Panc1 (cell line): ENCODE measurements around the gene HABP4. TPM values are rescaled to one million over a fixed set of nuclear protein-coding genes. Genes with fewer than 3 reads are reported as not detected.
A peak's percentile ranks its signal among the peaks of the same experiment; 100 is the strongest.

Source experiments
- ATAC-seq: fragments of 200-7000 bp; cut with Tn5 transposase; 2 replicates; pipeline ENCODE4 v1.9.1; 2020; ENCODE audit warnings: mild to moderate bottlenecking, moderate library complexity
- BruUV-seq: library from RNA; stranded (reverse); fragments of 400-500 nt; replicated peaks from 2 replicates; lab custom pipeline; 2021; lab: Mats Ljungman, UMichigan
- CTCF ChIA-PET: fragments of 300-600 bp; sonication (Branson Sonifier 250); formaldehyde crosslinking; loops from one replicate; lab custom pipeline; 2022; ENCODE audit warnings: antibody characterized with exemption; lab: Charles Lee
- POLR2A ChIA-PET: fragments of 300-600 bp; sonication (Branson Sonifier 250); formaldehyde crosslinking; loops from one replicate; lab custom pipeline; 2022; ENCODE audit warnings: antibody characterized with exemption; lab: Charles Lee
- DNase-seq: peaks from one replicate; pipeline ENCODE4 v3.0.0-alpha.2; 2010; ENCODE audit warnings: low read depth, low spot score
- H3K27ac ChIP-seq: 2 replicates; pipeline ENCODE4 v1.5.1; 2011; ENCODE audit warnings: mild to moderate bottlenecking, low read length, inconsistent platforms
- H3K27me3 ChIP-seq: fragments of 200-500 bp; sonication (Bioruptor generic); 2 replicates; pipeline ENCODE4 v1.6.0; 2014; ENCODE audit warnings: low read length, inconsistent platforms; ENCODE audit not compliant: control insufficient read depth, insufficient read depth
- H3K36me3 ChIP-seq: fragments of 200-500 bp; sonication (Bioruptor generic); 2 replicates; pipeline ENCODE4 v1.5.1; 2014; ENCODE audit warnings: inconsistent platforms, mild to moderate bottlenecking, low read length, moderate library complexity; ENCODE audit not compliant: control insufficient read depth, insufficient read depth
- H3K4me1 ChIP-seq: 2 replicates; pipeline ENCODE4 v1.5.1; 2011; ENCODE audit warnings: inconsistent platforms, mild to moderate bottlenecking, low read length, moderate library complexity; ENCODE audit not compliant: control insufficient read depth, insufficient read depth
- H3K4me3 ChIP-seq, 2 experiments: 2 replicates each; pipeline ENCODE4 v1.5.1; 2011 to 2012; ENCODE audit warnings: low read depth in 2 of 2, low read length in 2 of 2, mild to moderate bottlenecking in 2 of 2, inconsistent platforms in 1 of 2, moderate library complexity in 1 of 2
- H3K9me3 ChIP-seq: fragments of 200-500 bp; sonication (Bioruptor generic); 2 replicates; pipeline ENCODE4 v1.5.1; 2014; ENCODE audit warnings: low read depth, mild to moderate bottlenecking, inconsistent platforms, low read length, moderate library complexity; ENCODE audit not compliant: control insufficient read depth, insufficient read depth
- CTCF ChIP-seq: fragments of 450-650 bp; IDR thresholded peaks from 2 replicates; pipeline ENCODE4 v1.5.1; 2017; ENCODE audit warnings: mild to moderate bottlenecking
- POLR2AphosphoS5 ChIP-seq: IDR thresholded peaks from 2 replicates; pipeline ENCODE4 v1.6.1; 2012; ENCODE audit warnings: mild to moderate bottlenecking, low read depth, low read length, moderate library complexity
- REST ChIP-seq, 2 experiments: IDR thresholded peaks; 2 replicates each; pipeline ENCODE4 v1.6.1; 2011 to 2012; ENCODE audit warnings: low read depth in 2 of 2, control low read depth in 1 of 2, low read length in 1 of 2, mild to moderate bottlenecking in 1 of 2, moderate library complexity in 1 of 2; ENCODE audit not compliant: insufficient read depth in 1 of 2
- SIN3A ChIP-seq: IDR thresholded peaks from 2 replicates; pipeline ENCODE4 v1.6.1; 2012; ENCODE audit warnings: low read depth, mild to moderate bottlenecking, low read length, moderate library complexity, borderline replicate concordance; ENCODE audit not compliant: insufficient read depth
- TCF7L2 ChIP-seq: IDR thresholded peaks from 2 replicates; pipeline ENCODE4 v1.6.1; 2011; ENCODE audit warnings: mild to moderate bottlenecking, low read depth, low read length, inconsistent platforms
- in situ Hi-C: cut with HindIII; loops from 2 replicates; pipeline ENCODE4 v1.10.0; 2016; ENCODE audit warnings: low sequenced_read_pairs, low pct_unique_long_range_greater_than_20kb
- intact Hi-C: fragments of 100-400 bp; cut with micrococcal nuclease; formaldehyde crosslinking; loops from one replicate; pipeline ENCODE4 v1.10.0; 2022; ENCODE audit not compliant: unreplicated experiment
- total RNA-seq: library from RNA; stranded (reverse); gene quantifications from one replicate; pipeline ENCODE4 v1.2.1, GENCODE V29; 2021; ENCODE audit not compliant: unreplicated experiment

Gene HABP4
- total RNA-seq, 1 experiment from 2014 or later: 32.3 TPM

- CTCF ChIA-PET: no interaction called here
- no peak for ATAC-seq
Measured at GRCh38 chr9:96461336-96461735, 11.4 kb downstream of the HABP4 start.

GRCh38 chr9:96462541-96462940 lies 12.6 kb downstream of the HABP4 start:
- no TSS peak for BruUV-seq
- ChIA-PET CTCF (interaction anchor here (0.6 kb wide), 1 partner anchor 209 kb away, joined by 3 read pairs; no protein-coding TSS in a partner anchor), POLR2A (no interaction called here)
- no peaks in the 10 kb centered on the region for H3K27me3 ChIP-seq
- intact Hi-C loops (no loop called here), in situ Hi-C loops (no loop called here)
- no peak overlapping the region for H3K27ac ChIP-seq
- no peaks in the 10 kb centered on the region for H3K4me1 ChIP-seq
- no peak for ATAC-seq
- H3K4me3 ChIP-seq: no peak overlapping the region
- H3K9me3 ChIP-seq: no peaks in the 10 kb centered on the region
- DNase-seq: no peak
- peaks cover 2% of the 10 kb centered on the region for H3K36me3 ChIP-seq
- TF ChIP-seq CTCF (no peak), REST (IDR thresholded peaks at IDR 0.05; ENCODE audit: insufficient read depth in 1 of 2, low read depth in 2 of 2, low read length in 1 of 2) (no peak), POLR2AphosphoS5 (no peak), SIN3A (no peak), TCF7L2 (no peak)

More at GRCh38 chr9:96461336-96461735, 11.4 kb downstream of the HABP4 start:
- in situ Hi-C loops (no loop called here), intact Hi-C loops (no loop called here)
- no peak for DNase-seq
- no peaks in the 10 kb centered on the region for H3K27me3 ChIP-seq
- BruUV-seq: TSS peak; percentile 46
- TF ChIP-seq POLR2AphosphoS5: no peak
- H3K27ac ChIP-seq: no peak overlapping the region
- H3K36me3 ChIP-seq: peaks cover 2% of the 10 kb centered on the region
- POLR2A ChIA-PET: no interaction called here
- H3K4me1 ChIP-seq: no peaks in the 10 kb centered on the region
- H3K4me3 ChIP-seq: no peak overlapping the region
- no peaks in the 10 kb centered on the region for H3K9me3 ChIP-seq

GRCh38 chr9:96464426-96464825 lies 14.5 kb downstream of the HABP4 start:
- CTCF ChIA-PET: no interaction called here
- BruUV-seq: no TSS peak

More at GRCh38 chr9:96464426-96464825, 14.5 kb downstream of the HABP4 start:
- in situ Hi-C loops: no loop called here
- ATAC-seq (no peak), DNase-seq (no peak)
- Histone ChIP-seq H3K9me3 (no peaks in the 10 kb centered on the region), H3K4me1 (no peaks in the 10 kb centered on the region), H3K27ac (no peak overlapping the region), H3K36me3 (peaks cover 6% of the 10 kb centered on the region), H3K4me3 (no peak overlapping the region), H3K27me3 (no peaks in the 10 kb centered on the region)
- POLR2A ChIA-PET: no interaction called here
- no peak for TF ChIP-seq POLR2AphosphoS5
- no peak for TF ChIP-seq CTCF
- no peak for TF ChIP-seq SIN3A
- no peak for TF ChIP-seq TCF7L2
- no peak for TF ChIP-seq REST (IDR thresholded peaks at IDR 0.05; ENCODE audit: insufficient read depth in 1 of 2, low read depth in 2 of 2, low read length in 1 of 2)
- intact Hi-C loops: no loop called here
